Measurements from ENCODE around the gene NECTIN3. TPM values are rescaled to one million over a fixed set of nuclear protein-coding genes. Genes with fewer than 3 reads are reported as not detected.

NECTIN3 gene
- total and polyA plus RNA-seq, 2 of the 4 experiments (the other 2 are of a cell fraction) = 34.7 to 155 TPM

GRCh38 chr3:111241960-111242359, 170.3 kb downstream of the NECTIN3 start:
- H4K8ac ChIP-seq (ENCODE audit: low read depth in 2 of 2, low read length in 2 of 2) = no peak overlapping the region
- no peak overlapping the region for H2BK20ac ChIP-seq (ENCODE audit: low read depth, low read length)
- no peak overlapping the region for H4K5ac ChIP-seq (ENCODE audit: low read depth, low read length)
- no peaks in the 10 kb centered on the region for H3K79me1 ChIP-seq (ENCODE audit: low read depth in 1 of 2, low read length in 2 of 2)
- no peak overlapping the region for H2BK15ac ChIP-seq (ENCODE audit: low read depth, low read length)
- BruUV-seq (replicated peaks) = no TSS peak
- 0 out of 2 replicates have a peak, but pooled peaks cover 2% of the 10 kb centered on the region for H3K9me1 ChIP-seq (ENCODE audit: insufficient read depth, low read length)
- H3K4me3 ChIP-seq (ENCODE audit: insufficient read depth, low read depth, low read length) = no peak overlapping the region
- H3K27me3 ChIP-seq (ENCODE audit: control insufficient read depth, insufficient read depth, low read length) = no peaks in the 10 kb centered on the region
- no peak overlapping the region for H3K14ac ChIP-seq (replicated peaks; ENCODE audit: low read depth, low read length)
- ChIA-PET POLR2A (ENCODE audit: unreplicated experiment) (no interaction called here), CTCF (no interaction called here)
- H3K56ac ChIP-seq (ENCODE audit: extremely low read depth, insufficient read depth, low read length) = no peak overlapping the region
- no peak overlapping the region for H2AK9ac ChIP-seq (replicated peaks; ENCODE audit: low read depth, low read length, poor library complexity)
- no peak overlapping the region for H3K9ac ChIP-seq (ENCODE audit: low read depth, low read length)
- H3K4ac ChIP-seq (ENCODE audit: low read depth, low read length) = no peak overlapping the region
- H4K91ac ChIP-seq (ENCODE audit: insufficient read depth, low read depth, low read length) = no peak overlapping the region
- intact Hi-C loops (cut with micrococcal nuclease) (no loop called here), in situ Hi-C loops (cut with MboI; ENCODE audit: low sequenced_read_pairs) (no loop called here), dilution Hi-C loops (cut with HindIII; ENCODE audit: low sequenced_read_pairs, unreplicated experiment) (no loop called here)
- H3K9me3 ChIP-seq (ENCODE audit: control insufficient read depth, insufficient read depth, low read length) = peaks cover 5% of the 10 kb centered on the region
- WGBS, 2 experiments (ENCODE audit: extremely low coverage in 2 of 2, insufficient read length in 1 of 2) = 100% methylated on average over 1 of the region's 1 CpG; no CpG with 5 or more reads in 1 of the 2 experiments
- DNase-seq (no peak), ATAC-seq (ENCODE audit: low read depth) (no peak)
- H2AFZ ChIP-seq (replicated peaks; ENCODE audit: low read length, poor library complexity) = no peak overlapping the region
- H3K27ac ChIP-seq (ENCODE audit: insufficient read depth, low read length) = no peak overlapping the region
- no peak overlapping the region for H3K23ac ChIP-seq (ENCODE audit: low read depth, low read length)
- TF ChIP-seq RFX5 (IDR thresholded peaks at IDR 0.05; ENCODE audit: low read depth, low read length) = no peak
- no peak for TF ChIP-seq CHD1 (IDR thresholded peaks at IDR 0.05; ENCODE audit: low read depth, low read length)
- no peak for TF ChIP-seq CTCF (conservative IDR thresholded peaks at IDR 0.05; ENCODE audit: low read depth, low read length)
- no peak for TF ChIP-seq FOS (IDR thresholded peaks at IDR 0.05; ENCODE audit: low read depth, low read length)
- no peak for TF ChIP-seq MAFK (IDR thresholded peaks at IDR 0.05; ENCODE audit: low read depth, low read length)
- TF ChIP-seq BHLHE40 (IDR thresholded peaks at IDR 0.05; ENCODE audit: low read depth, low read length) = no peak
- no peak for TF ChIP-seq NFE2L2 (IDR thresholded peaks at IDR 0.05; ENCODE audit: low read depth, low read length)
- no peak for TF ChIP-seq MAZ (IDR thresholded peaks at IDR 0.05; ENCODE audit: borderline replicate concordance, low read depth, low read length)
- TF ChIP-seq MXI1 (IDR thresholded peaks at IDR 0.05; ENCODE audit: borderline replicate concordance, low read depth, low read length) = no peak
- TF ChIP-seq RCOR1 (IDR thresholded peaks at IDR 0.05; ENCODE audit: insufficient replicate concordance, low read length) = no peak
- no peak for TF ChIP-seq CEBPB (IDR thresholded peaks at IDR 0.05; ENCODE audit: low read depth, low read length)
- H2BK120ac ChIP-seq (ENCODE audit: low read depth, low read length) = no peak overlapping the region
- no peak overlapping the region for H2AK5ac ChIP-seq (ENCODE audit: low read depth, low read length)
- peaks cover 2% of the 10 kb centered on the region; the same call in 1 of the 2 replicates for H3K4me1 ChIP-seq (ENCODE audit: control insufficient read depth, insufficient read depth, low read length)
- H3K4me2 ChIP-seq (ENCODE audit: low read depth, low read length) = no peak overlapping the region
- H4K20me1 ChIP-seq (ENCODE audit: insufficient read depth, low read length) = no peaks in the 10 kb centered on the region
- H2BK5ac ChIP-seq (ENCODE audit: low read depth, low read length, poor library complexity, severe bottlenecking) = no peak overlapping the region
- no peaks in the 10 kb centered on the region for H3K36me3 ChIP-seq (ENCODE audit: control insufficient read depth, insufficient read depth, low read length)
- no peak overlapping the region for H3K18ac ChIP-seq (ENCODE audit: low read depth, low read length)

All from IMR-90 (cell line).